A549 (cell line): ENCODE measurements around the gene FMNL2. TPM values are rescaled to one million over a fixed set of nuclear protein-coding genes. Genes with fewer than 3 reads are reported as not detected.
A peak's percentile ranks its signal among the peaks of the same experiment; 100 is the strongest.

Experiments used
- ATAC-seq, 2 experiments: fragments of 200-7000 bp in 1 of 2; fragments of >200 bp in 1 of 2; cut with Nextera tagmentation in 1 of 2; cut with Tn5 transposase in 1 of 2; 3 replicates each; pipeline versions ENCODE4 v1.8.0 to v1.9.1; 2018 to 2020; ENCODE audit warnings: mild to moderate bottlenecking in 1 of 2, moderate library complexity in 1 of 2
- CTCF ChIA-PET: fragments of 300-600 bp; sonication (Branson Sonifier 250); formaldehyde crosslinking; extraction: SDS; loops from one replicate; lab custom pipeline; 2021; ENCODE audit warnings: antibody characterized with exemption, inconsistent platforms; lab: Yijun Ruan, JAX
- POLR2A ChIA-PET: fragments of 350-600 bp; formaldehyde crosslinking; extraction: SDS; loops from one replicate; lab custom pipeline; 2021; ENCODE audit warnings: antibody characterized with exemption, inconsistent platforms; lab: Yijun Ruan, JAX
- DNase-seq, 2 experiments: peaks; one replicate each; pipeline versions ENCODE4 v3.0.0 to v3.0.0-alpha.2; 2011 to 2016; ENCODE audit warnings: low read depth in 1 of 2, low spot score in 1 of 2
- FAIRE-seq: peaks from 2 replicates; lab custom pipeline; 2011; peaks lifted over from hg19 to GRCh38; lab: Jason Lieb, UNC
- H3K27ac ChIP-seq, 2 experiments: fragments of >200 bp; sonication (Bioruptor Twin); formaldehyde crosslinking; 3 replicates each; pipeline ENCODE4 v1.5.1; 2016 to 2017
- H3K4me1 ChIP-seq: fragments of >200 bp; sonication (Bioruptor Twin); formaldehyde crosslinking; 3 replicates; pipeline ENCODE4 v1.6.1; 2016
- H3K4me2 ChIP-seq: fragments of >200 bp; sonication (Bioruptor Twin); formaldehyde crosslinking; 3 replicates; pipeline ENCODE4 v1.6.1; 2016
- H3K4me3 ChIP-seq: fragments of >200 bp; sonication (Bioruptor Twin); formaldehyde crosslinking; 3 replicates; pipeline ENCODE4 v1.5.1; 2016
- H3K9me3 ChIP-seq: fragments of >200 bp; sonication (Bioruptor Twin); formaldehyde crosslinking; 3 replicates; pipeline ENCODE4 v1.6.1; 2016
- CEBPB ChIP-seq, 2 experiments: fragments of >200 bp in 1 of 2; sonication (Bioruptor Twin) in 1 of 2; formaldehyde crosslinking in 1 of 2; IDR thresholded peaks; 2 replicates each; pipeline ENCODE4 v1.6.1; 2012 to 2016
- CHD4 ChIP-seq: fragments of 200-600 bp; sonication (generic); IDR thresholded peaks from 2 replicates; pipeline ENCODE4 v1.6.1; 2016; ENCODE audit warnings: antibody characterized with exemption, mild to moderate bottlenecking, borderline replicate concordance
- FOSL2 ChIP-seq, 2 experiments: fragments of 450-650 bp in 1 of 2; fragments of >200 bp in 1 of 2; sonication (Bioruptor Twin) in 1 of 2; formaldehyde crosslinking; IDR thresholded peaks; 2 replicates each; pipeline versions ENCODE4 v1.5.0 to v1.6.1; 2016 to 2020; ENCODE audit warnings: mild to moderate bottlenecking in 1 of 2, moderate library complexity in 1 of 2
- FOXS1 ChIP-seq: fragments of 250-450 bp; sonication (Bioruptor Pico); IDR thresholded peaks from 2 replicates; pipeline ENCODE4 v1.5.0; 2020; ENCODE audit warnings: mild to moderate bottlenecking, moderate library complexity
- HMGXB4 ChIP-seq: fragments of 250-450 bp; sonication (Bioruptor Pico); IDR thresholded peaks from 2 replicates; pipeline ENCODE4 v1.5.0; 2021; ENCODE audit warnings: mild to moderate bottlenecking, moderate library complexity, borderline replicate concordance
- JUN ChIP-seq, 2 experiments: fragments of >200 bp; sonication (Bioruptor Twin); formaldehyde crosslinking; IDR thresholded peaks; 2 replicates in 1 of 2; 3 replicates in 1 of 2; pipeline ENCODE4 v1.6.1; 2016 to 2017
- KDM5A ChIP-seq: fragments of 200-600 bp; sonication (generic); IDR thresholded peaks from 2 replicates; pipeline ENCODE4 v1.6.1; 2016; ENCODE audit warnings: antibody characterized with exemption, mild to moderate bottlenecking
- MAFK ChIP-seq: fragments of 450-650 bp; IDR thresholded peaks from 2 replicates; pipeline ENCODE4 v1.6.1; 2014; ENCODE audit not compliant: partially characterized antibody
- MAZ ChIP-seq: fragments of 150-350 bp; IDR thresholded peaks from 2 replicates; pipeline ENCODE4 v1.6.1; 2014; ENCODE audit warnings: antibody characterized with exemption, low read depth, low read length, borderline replicate concordance
- NFE2L2 ChIP-seq: fragments of 150-350 bp; conservative IDR thresholded peaks from 2 replicates; pipeline ENCODE4 v1.6.1; 2014; ENCODE audit warnings: low read length
- PHF8 ChIP-seq: fragments of 200-600 bp; sonication (generic); IDR thresholded peaks from 2 replicates; pipeline ENCODE4 v1.6.1; 2016; ENCODE audit warnings: low read depth, mild to moderate bottlenecking, antibody characterized with exemption, moderate library complexity, borderline replicate concordance
- POLR2A ChIP-seq: IDR thresholded peaks from 2 replicates; pipeline ENCODE4 v1.6.1; 2012; ENCODE audit warnings: mild to moderate bottlenecking, low read length
- POLR2AphosphoS2 ChIP-seq: conservative IDR thresholded peaks from 2 replicates; pipeline ENCODE4 v1.6.1; 2012; ENCODE audit warnings: low read length, improper control_type of control experiment, inconsistent platforms
- RFX5 ChIP-seq: fragments of 450-650 bp; IDR thresholded peaks from 2 replicates; pipeline ENCODE4 v1.7.1; 2014; ENCODE audit warnings: antibody characterized with exemption, mild to moderate bottlenecking, moderate library complexity
- RNF2 ChIP-seq: fragments of 200-600 bp; sonication (generic); IDR thresholded peaks from 2 replicates; pipeline ENCODE4 v1.6.1; 2016; ENCODE audit warnings: low read depth, mild to moderate bottlenecking, antibody characterized with exemption, moderate library complexity, borderline replicate concordance
- SMC3 ChIP-seq: fragments of >200 bp; sonication (Bioruptor Twin); formaldehyde crosslinking; IDR thresholded peaks from 3 replicates; pipeline ENCODE4 v1.6.1; 2018; ENCODE audit warnings: inconsistent platforms
- WGBS: methylation state at CpG from one replicate; pipeline ENCODE4 v1.1.6; 2017; ENCODE audit errors: missing lambda C conversion rate; 5-methylcytosine and 5-hydroxymethylcytosine counted together
- polyA minus RNA-seq: library from RNA; depleted of rRNA, polyadenylated mRNA; stranded (reverse); fragments of >200 nt; gene quantifications from 2 replicates; pipeline ENCODE4 v1.2.3, GENCODE V29; 2011; rRNA and poly(A)+ RNA removed
- polyA plus RNA-seq, 4 experiments: library from polyadenylated mRNA; depleted of rRNA in 3 of 4; stranded (reverse); fragments of >200 nt; fragmentation: RNase III in 1 of 4; extraction: RNeasy Plus Mini Kit Qiagen cat#74134 plus additional on column Dnase treatment in 1 of 4; gene quantifications; 2 replicates in 3 of 4; 3 replicates in 1 of 4; pipeline ENCODE4 v1.2.3, GENCODE V29; 2011 to 2017
- TF ChIP-seq, protein P1 (sequence below): fragments of >200 bp; sonication (Bioruptor Twin); formaldehyde crosslinking; IDR thresholded peaks from 3 replicates; pipeline ENCODE4 v1.6.1; 2016
- TF ChIP-seq, protein P2 (sequence below): IDR thresholded peaks from 2 replicates; pipeline ENCODE4 v1.6.1; 2012
- TF ChIP-seq, protein P3 (sequence below): fragments of >200 bp; sonication (Bioruptor Twin); formaldehyde crosslinking; IDR thresholded peaks from 3 replicates; pipeline ENCODE4 v1.5.1; 2016

Gene FMNL2
- polyA plus RNA-seq (2011; rRNA removed), result 33.9 and 36.5 TPM in 2 replicates
- 8.9 and 10.5 TPM in 2 replicates for polyA plus RNA-seq (2012; cell fraction: cytosol; rRNA removed)
- 7.2 and 11.8 TPM in 2 replicates for polyA plus RNA-seq (2012; cell fraction: nucleus; rRNA removed)
- polyA plus RNA-seq (2017; fragmentation: RNase III; extraction: RNeasy Plus Mini Kit Qiagen cat#74134 plus additional on column Dnase treatment), result 23.0 to 27.9 TPM (median 24.6 TPM) in 3 replicates
- 9.3 and 11.1 TPM in 2 replicates for polyA minus RNA-seq

GRCh38 chr2:152335016-152335725, at the start of gene FMNL2:
TSS of gene FMNL2 (plus strand) at chr2:152335174.
- DNase-seq, result peak; percentile 66 to 85
- peaks cover 38% of the 10 kb centered on the region for H3K4me1 ChIP-seq
- ChIA-PET CTCF (interaction anchor here (0.6 to 2.9 kb wide), 7 partner anchors 9 to 300 kb away, joined by 3 to 13 read pairs (median 3); no protein-coding TSS in a partner anchor), POLR2A (interaction anchor here (1.4 to 2.4 kb wide), 4 partner anchors 70 to 151 kb away, joined by 3 to 10 read pairs (median 5); no protein-coding TSS in a partner anchor)
- no peak for FAIRE-seq
- H3K4me3 ChIP-seq, result peak within 1 kb of the TSS; percentile 98
- no peaks in the 10 kb centered on the region for H3K9me3 ChIP-seq
- 1% methylated on average over 29 of the region's 85 CpGs for WGBS
- peak within 1 kb of the TSS; percentile 91 to 94 for H3K27ac ChIP-seq
- no peak for TF ChIP-seq MAFK
- TF ChIP-seq MAZ, result 0 out of 2 replicates have a peak, but pooled peaks have one; percentile 55
- TF ChIP-seq JUN (IDR thresholded peaks at IDR 0.05), result peak; percentile 68 to 87; a peak in 2 of 5 replicates
- TF ChIP-seq, protein P1, sequence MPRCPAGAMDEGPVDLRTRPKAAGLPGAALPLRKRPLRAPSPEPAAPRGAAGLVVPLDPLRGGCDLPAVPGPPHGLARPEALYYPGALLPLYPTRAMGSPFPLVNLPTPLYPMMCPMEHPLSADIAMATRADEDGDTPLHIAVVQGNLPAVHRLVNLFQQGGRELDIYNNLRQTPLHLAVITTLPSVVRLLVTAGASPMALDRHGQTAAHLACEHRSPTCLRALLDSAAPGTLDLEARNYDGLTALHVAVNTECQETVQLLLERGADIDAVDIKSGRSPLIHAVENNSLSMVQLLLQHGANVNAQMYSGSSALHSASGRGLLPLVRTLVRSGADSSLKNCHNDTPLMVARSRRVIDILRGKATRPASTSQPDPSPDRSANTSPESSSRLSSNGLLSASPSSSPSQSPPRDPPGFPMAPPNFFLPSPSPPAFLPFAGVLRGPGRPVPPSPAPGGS, result peak; percentile 91
- TF ChIP-seq PHF8, result peak; percentile 40; the same call in 1 of the 2 replicates
- TF ChIP-seq, protein P2, sequence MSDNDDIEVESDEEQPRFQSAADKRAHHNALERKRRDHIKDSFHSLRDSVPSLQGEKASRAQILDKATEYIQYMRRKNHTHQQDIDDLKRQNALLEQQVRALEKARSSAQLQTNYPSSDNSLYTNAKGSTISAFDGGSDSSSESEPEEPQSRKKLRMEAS, result peak; percentile 73
- peak; percentile 42 for TF ChIP-seq SMC3
- TF ChIP-seq POLR2A, result peak; percentile 87
- no peak for TF ChIP-seq FOXS1 (CRISPR knock-in tag)
- H3K4me2 ChIP-seq, result peak within 1 kb of the TSS; percentile 80
- peak; percentile 80 to 91 for ATAC-seq

DNA sequence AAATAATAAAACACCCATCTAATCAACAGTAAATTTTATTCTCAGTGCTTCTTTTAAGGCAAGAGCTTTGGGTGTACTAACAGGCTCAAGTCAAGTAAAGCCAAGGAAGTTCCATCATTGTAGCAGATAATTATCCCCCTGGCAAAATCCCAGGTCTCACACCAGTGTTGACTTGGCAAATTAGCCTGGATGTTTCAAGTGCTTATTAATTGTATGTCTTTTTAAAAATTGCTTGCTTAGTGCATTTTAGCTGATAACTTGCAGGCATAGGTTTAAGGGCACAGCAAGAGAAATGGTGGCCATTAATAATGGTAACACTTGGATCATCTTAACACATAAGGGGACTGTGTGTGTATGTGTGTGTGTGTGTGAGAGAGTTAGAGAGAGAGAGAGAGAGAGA, 42.0 kb upstream of the FMNL2 start:
- no peak for ATAC-seq
- Histone ChIP-seq H3K4me3 (no peak overlapping the region), H3K27ac (no peak overlapping the region), H3K9me3 (no peaks in the 10 kb centered on the region), H3K4me1 (no peaks in the 10 kb centered on the region), H3K4me2 (no peak overlapping the region)
- no peak for TF ChIP-seq KDM5A
- TF ChIP-seq PHF8, result no peak
- ChIA-PET CTCF (interaction anchor here (0.6 to 1.2 kb wide), 3 partner anchors 11 to 343 kb away, joined by 3 read pairs; no protein-coding TSS in a partner anchor), POLR2A (no interaction called here)
- DNase-seq, result no peak
- no peak for FAIRE-seq

- TF ChIP-seq CHD4, result no peak
- TF ChIP-seq, protein P3, sequence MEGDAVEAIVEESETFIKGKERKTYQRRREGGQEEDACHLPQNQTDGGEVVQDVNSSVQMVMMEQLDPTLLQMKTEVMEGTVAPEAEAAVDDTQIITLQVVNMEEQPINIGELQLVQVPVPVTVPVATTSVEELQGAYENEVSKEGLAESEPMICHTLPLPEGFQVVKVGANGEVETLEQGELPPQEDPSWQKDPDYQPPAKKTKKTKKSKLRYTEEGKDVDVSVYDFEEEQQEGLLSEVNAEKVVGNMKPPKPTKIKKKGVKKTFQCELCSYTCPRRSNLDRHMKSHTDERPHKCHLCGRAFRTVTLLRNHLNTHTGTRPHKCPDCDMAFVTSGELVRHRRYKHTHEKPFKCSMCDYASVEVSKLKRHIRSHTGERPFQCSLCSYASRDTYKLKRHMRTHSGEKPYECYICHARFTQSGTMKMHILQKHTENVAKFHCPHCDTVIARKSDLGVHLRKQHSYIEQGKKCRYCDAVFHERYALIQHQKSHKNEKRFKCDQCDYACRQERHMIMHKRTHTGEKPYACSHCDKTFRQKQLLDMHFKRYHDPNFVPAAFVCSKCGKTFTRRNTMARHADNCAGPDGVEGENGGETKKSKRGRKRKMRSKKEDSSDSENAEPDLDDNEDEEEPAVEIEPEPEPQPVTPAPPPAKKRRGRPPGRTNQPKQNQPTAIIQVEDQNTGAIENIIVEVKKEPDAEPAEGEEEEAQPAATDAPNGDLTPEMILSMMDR, result no peak
- no peak for TF ChIP-seq MAZ
- DNase-seq (no peak), ATAC-seq (no peak), FAIRE-seq (no peak)
- H3K9me3 ChIP-seq, result no peaks in the 10 kb centered on the region
- H3K4me2 ChIP-seq, result no peak overlapping the region
- ChIA-PET CTCF (no interaction called here), POLR2A (no interaction called here)
- no peaks in the 10 kb centered on the region for H3K4me1 ChIP-seq
- H3K4me3 ChIP-seq, result no peak overlapping the region
- H3K27ac ChIP-seq, result no peak overlapping the region
- WGBS, result 92% methylated on average over 2 of the region's 2 CpGs
Measured at GRCh38 chr2:152297715-152298114, 37.3 kb upstream of the FMNL2 start.

DNA sequence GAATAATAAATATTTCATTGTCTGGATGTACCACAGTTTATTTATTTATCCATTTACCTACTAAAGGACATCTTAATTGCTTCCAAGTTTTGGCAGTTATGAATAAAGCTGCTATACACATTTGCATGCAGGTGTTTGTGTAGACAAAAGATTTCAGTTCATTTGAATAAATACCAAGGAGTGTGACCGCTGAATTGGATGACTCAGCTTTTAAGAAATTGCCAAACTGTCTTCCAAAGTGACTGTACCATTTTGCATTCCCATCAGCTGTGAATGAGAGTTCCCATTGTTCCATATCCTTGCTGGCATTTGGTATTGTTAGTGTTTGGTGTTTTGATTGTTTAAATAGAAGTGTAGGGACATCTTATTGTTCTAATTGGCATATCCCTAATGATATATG, 36.2 kb upstream of the FMNL2 start:
- DNase-seq, result peak in 1 of 2 experiments; percentile 18

More for the DNA sequence above, 36.2 kb upstream of the FMNL2 start:
- no peak for FAIRE-seq
- Histone ChIP-seq H3K27ac (no peak overlapping the region), H3K4me1 (no peaks in the 10 kb centered on the region), H3K4me2 (no peak overlapping the region), H3K4me3 (no peak overlapping the region), H3K9me3 (no peaks in the 10 kb centered on the region)
- ChIA-PET POLR2A (no interaction called here), CTCF (no interaction called here)
- TF ChIP-seq HMGXB4 (no peak), POLR2AphosphoS2 (no peak), RFX5 (no peak), FOSL2 (IDR thresholded peaks at IDR 0.05) (no peak), FOSL2 (CRISPR knock-in tag; IDR thresholded peaks at IDR 0.05) (peak; percentile 26), MAFK (peak; percentile 92), NFE2L2 (peak; percentile 74), RNF2 (no peak), CEBPB (IDR thresholded peaks at IDR 0.05) (no peak)
- 37% methylated on average over 1 of the region's 1 CpG for WGBS
- ATAC-seq, result no peak
